Fibroblast of pulmonary artery (primary cell): ENCODE measurements around the gene IQUB.
"Not testable (repeated sequence)": the region's sequence is repeated elsewhere in the genome, so short reads cannot be mapped to it uniquely, and the experiment has no call there.

ENCODE experiments used
- DNase-seq: peaks from one replicate; pipeline ENCODE4 v3.0.0-alpha.2; 2010; ENCODE audit warnings: low read depth
- H3K4me3 ChIP-seq: replicated peaks from 2 replicates; pipeline ENCODE4 v1.5.1; 2011; ENCODE audit warnings: low read depth, mild to moderate bottlenecking, control low read depth, low read length, moderate library complexity
- TF ChIP-seq, protein P1 (sequence below): IDR thresholded peaks from 2 replicates; pipeline ENCODE4 v1.5.1; 2011; ENCODE audit warnings: mild to moderate bottlenecking, control low read depth, low read length, inconsistent platforms; ENCODE audit errors: missing control alignments

IQUB gene

DNA sequence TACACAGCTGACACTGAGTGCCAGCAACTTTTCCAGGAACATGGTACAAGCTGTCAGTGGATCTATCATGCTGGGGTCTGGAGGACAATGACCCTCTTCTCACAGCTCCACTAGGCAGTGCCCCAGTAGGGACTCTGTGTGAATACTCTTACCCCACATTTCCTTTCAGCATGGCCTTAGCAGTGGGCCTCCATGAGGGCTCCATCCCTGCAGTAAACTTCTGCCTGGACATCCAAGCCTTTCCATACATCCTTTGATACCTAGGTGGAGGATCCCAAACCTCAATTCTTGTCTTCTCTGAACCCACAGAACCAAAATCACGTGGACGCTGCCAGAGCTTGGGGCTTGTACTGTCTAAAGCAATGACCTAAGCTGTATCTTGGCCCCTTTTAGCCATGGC is 116.8 kb downstream of the IQUB start:
- TF ChIP-seq, protein P1, sequence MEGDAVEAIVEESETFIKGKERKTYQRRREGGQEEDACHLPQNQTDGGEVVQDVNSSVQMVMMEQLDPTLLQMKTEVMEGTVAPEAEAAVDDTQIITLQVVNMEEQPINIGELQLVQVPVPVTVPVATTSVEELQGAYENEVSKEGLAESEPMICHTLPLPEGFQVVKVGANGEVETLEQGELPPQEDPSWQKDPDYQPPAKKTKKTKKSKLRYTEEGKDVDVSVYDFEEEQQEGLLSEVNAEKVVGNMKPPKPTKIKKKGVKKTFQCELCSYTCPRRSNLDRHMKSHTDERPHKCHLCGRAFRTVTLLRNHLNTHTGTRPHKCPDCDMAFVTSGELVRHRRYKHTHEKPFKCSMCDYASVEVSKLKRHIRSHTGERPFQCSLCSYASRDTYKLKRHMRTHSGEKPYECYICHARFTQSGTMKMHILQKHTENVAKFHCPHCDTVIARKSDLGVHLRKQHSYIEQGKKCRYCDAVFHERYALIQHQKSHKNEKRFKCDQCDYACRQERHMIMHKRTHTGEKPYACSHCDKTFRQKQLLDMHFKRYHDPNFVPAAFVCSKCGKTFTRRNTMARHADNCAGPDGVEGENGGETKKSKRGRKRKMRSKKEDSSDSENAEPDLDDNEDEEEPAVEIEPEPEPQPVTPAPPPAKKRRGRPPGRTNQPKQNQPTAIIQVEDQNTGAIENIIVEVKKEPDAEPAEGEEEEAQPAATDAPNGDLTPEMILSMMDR = no peak
- DNase-seq = no peak
- no peak overlapping the region for H3K4me3 ChIP-seq

DNA sequence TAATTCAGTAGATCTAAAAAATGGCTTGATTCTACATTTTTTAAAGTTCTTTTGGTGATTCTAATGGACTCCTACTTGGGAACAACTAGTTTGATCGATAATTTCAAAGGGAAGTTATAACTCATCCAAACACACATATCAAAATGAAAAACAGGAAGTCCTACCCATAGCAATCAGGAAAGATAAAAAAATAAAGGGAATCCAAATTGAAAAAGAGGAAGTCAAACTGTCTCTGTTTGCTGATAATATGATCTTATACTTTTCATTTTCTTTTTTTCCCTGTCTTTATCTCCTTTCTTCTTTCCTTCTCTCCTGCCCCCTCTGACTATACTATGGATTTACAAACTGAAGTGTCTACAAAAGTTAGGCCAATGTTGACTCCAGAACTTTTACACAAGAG is 118.8 kb downstream of the IQUB start:
- TF ChIP-seq, protein P1 = no peak
- DNase-seq = no peak

DNA sequence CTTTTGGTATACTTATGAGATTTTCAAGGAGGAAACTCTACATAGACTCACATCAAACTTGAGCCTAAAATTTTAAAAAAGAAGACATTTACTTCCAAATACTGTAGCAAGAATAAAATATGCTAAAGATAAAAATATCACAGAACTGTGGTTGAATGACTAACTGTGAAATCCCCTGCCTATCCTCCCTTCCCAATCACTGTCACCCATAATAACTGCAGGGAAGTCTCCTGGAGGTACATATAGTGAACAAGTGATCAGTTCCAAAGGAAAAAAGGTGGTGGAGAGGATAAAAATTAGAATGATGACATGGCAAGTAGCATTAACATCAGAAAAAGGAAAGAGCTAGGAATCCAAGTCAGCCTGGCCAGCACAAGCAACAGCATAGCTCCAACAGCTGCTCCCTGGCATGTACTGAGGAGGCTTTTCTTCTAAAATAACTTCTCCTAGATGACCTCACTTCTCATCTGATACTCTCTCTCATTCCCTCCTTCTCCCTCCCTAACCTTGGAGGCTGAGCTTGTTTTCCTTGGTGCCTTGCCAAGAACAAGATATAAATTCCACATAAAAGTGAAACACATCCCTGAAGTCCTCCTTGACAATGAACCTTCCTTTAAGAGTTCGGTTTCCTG is 124.0 kb downstream of the IQUB start:
- no peak overlapping the region for H3K4me3 ChIP-seq
- DNase-seq = peak; percentile 93
- TF ChIP-seq, protein P1 = no peak

More for the DNA sequence above, 118.8 kb downstream of the IQUB start:
- H3K4me3 ChIP-seq = no peak overlapping the region

DNA sequence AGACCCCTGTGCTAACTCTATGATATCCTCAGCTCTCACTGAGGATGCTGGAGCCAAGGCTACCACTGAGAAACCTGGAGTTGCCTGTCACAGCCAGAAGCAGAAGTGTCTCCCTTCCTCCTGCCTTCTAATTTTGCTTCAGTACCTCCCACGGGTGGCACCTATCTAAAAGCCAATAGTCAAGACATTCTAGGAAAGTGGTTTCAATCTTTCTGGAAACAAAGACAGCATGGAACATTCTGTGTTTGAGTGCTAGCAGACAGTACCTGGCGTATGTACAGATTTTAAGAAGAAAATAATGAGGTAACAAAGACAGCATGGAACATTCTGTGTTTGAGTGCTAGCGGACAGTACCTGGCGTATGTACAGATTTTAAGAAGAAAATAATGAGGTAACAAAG is 126.4 kb downstream of the IQUB start:
- DNase-seq = not testable (repeated sequence)

More for the DNA sequence above, 126.4 kb downstream of the IQUB start:
- H3K4me3 ChIP-seq = not testable (repeated sequence)
